ENCODE measurements around the gene SCNN1A.

Gene SCNN1A

GRCh38 chr12:6330999-6331714, 44.2 kb downstream of the SCNN1A start:
- no peak for DNase-seq

- no peak for DNase-seq
Observed at GRCh38 chr12:6330192-6330591, 45.2 kb downstream of the SCNN1A start.

GRCh38 chr12:6329703-6330064, 45.7 kb downstream of the SCNN1A start:
- no peak for DNase-seq

DNA sequence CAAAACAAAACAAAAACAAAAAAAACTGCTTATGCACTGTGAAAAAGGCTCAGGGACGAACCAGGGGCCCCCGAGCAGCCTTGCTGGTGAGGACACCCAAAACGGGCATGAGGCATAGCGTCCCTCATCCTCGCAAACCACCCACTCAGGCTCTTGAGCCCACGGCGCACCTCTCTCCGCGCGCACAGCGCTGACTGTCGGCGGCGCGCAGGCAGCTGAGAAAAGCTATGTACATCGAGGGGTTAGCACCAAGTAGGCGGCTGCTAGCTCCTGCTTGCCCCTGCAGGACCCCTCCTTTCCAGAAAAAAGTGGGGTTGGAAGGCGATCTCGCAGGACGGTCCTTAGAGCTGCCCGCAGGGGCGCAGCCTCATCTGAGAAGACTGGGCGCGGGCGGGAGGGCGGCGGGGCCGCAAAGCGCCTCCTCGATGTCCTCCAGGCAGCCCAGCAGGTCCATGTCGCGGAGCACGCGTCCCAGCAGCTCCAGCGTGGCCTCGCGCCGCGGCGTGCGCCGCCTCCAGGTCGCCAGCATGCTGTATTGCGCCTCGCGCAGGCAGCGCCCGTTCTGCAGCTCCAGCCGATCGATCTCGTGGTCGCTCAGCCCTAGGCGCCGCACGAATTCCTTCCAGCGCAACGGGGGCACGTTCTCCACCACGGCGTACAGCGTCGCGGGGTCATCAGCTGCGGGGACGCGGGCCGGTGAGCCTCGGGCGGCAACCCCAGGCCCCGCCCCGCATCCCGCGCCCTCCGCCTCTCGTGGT, 46.2 kb downstream of the SCNN1A start:
- no peak for DNase-seq

DNA sequence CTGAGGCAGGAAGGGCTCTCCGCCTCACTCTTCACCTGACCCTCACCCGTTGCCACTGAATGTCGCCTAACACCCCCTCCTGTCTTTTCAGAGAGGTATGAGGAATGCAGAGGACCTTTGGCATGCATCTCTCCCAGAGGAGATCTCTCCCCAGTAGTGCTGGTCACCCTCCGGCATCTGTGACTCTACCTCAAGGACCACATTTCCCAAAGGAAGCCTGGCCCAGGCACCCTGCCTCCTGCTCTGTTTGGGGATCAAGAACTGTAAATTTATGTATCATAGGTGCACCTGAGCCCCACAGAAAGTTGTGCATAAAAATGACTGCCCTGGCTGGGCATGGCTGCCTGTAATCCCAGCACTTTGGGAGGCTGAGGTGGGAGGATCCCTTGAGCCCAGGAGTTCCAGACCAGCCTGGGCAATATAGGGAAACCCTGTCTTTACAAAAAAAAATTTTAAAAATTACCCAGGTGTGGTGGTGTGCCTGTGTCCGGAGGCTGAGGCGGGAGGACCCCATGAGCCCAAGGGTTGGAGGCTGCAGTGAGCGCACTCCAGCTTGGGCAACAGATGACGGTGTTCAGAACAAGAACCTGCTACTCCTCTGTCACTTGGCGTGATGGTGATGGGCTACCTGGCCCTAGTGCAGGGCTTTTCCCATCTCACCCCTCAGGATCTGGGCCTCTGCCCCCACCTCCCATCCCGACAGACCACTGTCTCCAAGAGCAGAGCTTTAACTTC, 47.2 kb downstream of the SCNN1A start:
- no peak for DNase-seq

DNA sequence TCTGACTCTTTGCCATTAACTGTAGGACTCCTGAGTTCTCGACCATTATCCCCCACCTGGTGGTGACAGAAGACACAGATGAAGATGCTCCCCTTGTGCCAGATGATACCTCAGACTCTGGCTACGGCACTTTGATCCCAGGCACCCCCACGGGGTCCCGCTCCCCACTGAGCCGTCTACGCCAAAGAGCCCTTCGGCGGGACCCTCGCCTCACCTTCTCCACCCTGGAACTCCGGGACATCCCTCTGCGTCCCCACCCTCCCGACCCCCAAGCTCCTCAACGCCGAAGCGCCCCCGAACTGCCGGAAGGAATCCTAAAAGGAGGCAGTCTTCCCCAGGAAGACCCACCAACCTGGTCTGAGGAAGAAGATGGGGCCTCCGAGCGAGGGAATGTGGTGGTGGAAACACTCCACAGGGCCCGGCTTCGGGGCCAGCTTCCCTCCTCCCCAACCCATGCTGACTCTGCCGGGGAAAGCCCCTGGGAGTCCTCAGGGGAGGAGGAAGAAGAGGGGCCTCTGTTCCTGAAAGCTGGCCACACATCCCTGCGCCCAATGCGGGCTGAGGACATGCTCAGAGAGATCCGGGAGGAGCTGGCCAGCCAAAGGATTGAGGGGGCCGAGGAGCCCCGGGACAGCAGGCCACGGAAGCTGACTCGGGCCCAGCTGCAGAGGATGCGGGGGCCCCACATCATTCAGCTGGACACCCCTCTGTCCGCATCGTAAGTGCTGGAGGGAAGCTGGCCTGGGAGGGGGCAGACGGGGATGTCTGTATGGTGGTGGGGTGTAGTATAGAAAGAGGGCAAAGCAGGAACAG, 47.9 kb downstream of the SCNN1A start:
- DNase-seq = no peak

DNA sequence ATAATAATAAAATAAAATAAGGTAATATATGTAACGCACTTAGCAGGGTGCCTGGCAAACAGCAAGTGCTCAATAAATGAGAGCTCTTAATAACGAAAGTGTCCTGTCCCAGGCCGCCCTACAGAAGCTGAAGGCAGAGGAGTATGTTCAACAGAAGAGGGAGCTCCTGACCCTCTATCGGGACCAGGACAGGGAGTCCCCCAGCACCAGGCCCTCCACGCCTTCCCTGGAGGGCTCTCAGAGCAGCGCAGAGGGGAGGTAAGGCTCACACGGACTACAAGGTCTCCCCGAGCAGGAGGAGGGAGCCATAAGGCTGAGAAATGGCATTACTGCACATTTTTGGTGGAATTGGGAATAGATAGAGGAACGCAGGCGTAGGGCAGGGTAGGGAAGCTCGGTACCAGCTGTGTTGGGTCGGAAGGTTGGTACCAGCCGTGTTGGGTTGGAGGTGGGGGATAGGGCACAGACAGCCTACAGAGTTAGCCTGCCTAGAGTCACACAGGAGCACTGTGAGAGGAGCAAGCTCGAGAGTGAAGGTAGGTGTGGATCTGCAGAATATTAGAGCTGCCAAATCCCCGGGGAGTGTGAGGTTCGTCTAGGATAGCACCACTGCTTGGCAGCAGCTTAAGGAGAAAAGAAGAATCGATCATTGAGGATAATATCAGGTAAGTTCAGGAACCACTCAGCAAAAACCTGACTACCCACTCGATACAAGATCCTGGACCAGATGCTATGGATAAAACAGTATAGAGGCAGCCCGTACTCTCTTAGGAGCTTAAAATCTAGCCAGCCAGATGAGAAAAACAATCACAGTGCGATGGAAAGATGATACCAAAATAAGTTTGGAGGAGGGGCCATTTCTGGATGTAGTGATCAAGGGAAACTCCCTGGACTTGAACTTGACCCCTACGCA, 48.8 kb downstream of the SCNN1A start:
- peak in 1 of 2 experiments; percentile 54 for DNase-seq

- DNase-seq = no peak
Observed at GRCh38 chr12:6324936-6325750, 50.2 kb downstream of the SCNN1A start.

DNA sequence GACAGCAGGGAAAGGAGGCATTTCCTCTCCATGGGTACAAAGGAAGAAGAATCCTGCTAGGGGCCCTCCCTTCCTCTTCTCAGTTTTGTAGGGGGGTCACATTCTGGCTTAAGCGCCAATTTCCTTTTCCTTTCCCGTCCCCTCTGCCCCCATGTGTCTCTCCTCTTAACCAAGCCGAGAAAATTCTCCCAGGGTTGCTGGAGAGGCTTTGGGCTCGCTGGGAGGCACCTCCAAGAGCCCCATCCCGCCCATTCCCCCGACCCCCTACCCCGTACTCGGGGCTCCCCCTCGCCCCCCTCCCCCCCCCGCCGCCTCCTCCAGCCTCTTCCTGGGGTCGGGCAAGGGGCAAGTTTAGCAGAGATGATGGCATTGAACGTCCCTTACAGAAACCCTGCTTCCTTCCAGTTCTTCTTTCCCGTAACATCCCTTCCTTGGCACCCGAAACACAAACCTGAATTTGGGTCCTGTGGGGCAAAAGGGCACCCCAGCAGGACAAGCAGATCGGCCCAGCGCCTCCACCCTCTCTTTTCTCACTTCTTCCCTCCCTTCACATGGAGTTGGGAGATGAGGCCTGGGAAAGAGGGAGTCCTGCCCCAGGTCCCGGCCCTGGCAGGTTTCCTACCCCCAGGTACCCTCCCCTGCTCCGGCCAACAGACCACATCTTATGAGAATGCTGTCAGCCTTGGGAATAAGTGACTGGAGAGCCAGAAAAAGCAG, 51.2 kb downstream of the SCNN1A start:
- no peak for DNase-seq

DNA sequence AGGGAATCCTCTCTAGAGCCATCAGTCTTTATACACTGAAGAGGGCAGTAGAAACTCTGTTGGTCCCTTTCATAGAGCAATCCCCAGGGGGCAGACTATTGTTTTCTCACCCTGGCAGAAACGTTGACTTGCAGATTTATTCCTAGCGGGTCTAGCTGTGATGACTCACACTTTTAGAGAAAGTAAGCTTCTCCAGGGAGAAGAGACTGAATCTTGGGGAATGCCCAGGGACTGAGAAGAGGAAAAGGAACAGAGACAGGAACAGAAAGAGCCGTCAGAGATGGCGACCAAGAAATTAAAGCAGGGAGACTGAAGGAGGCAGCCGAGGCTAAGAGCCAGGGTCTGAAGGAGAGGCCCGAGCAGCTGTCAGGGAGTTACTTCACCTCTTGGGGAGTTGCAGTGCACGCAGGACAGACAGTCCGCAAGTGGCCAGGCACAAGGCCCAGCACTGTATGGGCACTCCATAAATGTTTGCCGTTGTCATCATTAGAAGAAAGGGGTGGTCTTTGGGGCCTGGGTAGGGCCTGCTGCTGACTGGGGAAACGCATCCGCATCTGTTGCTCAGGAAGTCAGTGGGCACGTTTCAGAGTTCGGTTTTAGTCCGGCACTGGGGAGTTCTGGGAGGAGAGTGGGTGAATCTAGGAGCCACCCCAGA, 51.9 kb downstream of the SCNN1A start:
- peak; percentile 70 to 77 for DNase-seq

GRCh38 chr12:6322969-6323339, 52.4 kb downstream of the SCNN1A start:
- DNase-seq = peak; percentile 70 to 74

DNA sequence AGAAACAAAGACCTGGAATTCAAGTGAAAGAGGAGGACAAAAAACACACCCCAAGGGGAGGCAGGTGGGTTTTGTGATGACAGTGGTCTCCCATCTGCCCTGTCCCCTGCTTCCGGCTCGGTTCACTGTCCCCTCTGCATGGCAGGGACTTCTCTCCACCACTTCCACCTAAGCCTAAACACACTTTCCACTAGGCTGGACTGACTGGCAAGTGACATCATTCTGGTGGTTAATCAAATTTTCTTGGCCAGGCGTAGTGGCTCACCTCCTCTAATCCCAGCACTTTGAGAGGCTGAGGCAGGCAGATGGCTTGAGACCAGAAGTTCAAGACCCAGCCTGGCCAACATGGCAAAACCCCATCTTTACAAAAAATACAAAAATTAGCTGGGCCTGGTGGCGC, 53.0 kb downstream of the SCNN1A start:
- DNase-seq = no peak

DNA sequence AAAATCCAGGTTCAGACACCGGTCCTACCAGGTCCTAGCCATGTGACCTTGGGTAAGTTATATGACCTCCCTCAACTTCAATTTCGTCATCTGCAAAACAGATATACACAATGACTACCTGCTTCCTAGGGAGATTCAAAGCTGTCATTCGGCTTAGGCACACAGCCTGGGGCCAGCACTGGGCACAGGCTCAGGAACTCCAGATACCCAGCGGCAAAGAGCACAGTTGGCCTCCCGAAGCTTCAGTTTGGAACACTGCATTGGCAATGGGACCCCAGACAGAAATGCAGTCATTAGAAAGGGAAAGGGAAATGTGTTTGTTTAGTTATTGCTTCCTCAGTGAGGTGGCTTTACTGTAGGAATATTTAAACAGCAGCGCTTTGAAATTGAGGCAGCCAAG, 53.5 kb downstream of the SCNN1A start:
- DNase-seq = no peak

DNA sequence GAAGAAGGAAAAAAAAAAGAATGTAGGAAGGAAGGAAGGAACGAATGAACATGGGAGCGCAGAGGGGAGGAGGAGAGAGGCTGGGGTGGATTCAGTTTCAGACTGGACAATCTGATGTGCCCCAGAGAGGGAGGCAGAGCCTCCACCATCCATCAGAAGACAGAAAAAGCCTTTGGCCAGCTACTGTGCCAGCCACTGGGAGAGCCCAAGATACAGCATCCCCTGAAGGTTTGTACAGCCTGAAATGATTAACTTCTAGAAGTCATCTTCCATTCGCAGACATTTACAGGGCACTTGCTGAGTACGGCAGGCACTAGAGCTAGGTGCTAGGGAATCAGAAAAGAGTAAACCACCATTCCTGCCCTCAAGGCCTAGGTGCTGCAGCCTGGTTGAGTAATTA, 55.9 kb downstream of the SCNN1A start:
- DNase-seq = no peak

DNA sequence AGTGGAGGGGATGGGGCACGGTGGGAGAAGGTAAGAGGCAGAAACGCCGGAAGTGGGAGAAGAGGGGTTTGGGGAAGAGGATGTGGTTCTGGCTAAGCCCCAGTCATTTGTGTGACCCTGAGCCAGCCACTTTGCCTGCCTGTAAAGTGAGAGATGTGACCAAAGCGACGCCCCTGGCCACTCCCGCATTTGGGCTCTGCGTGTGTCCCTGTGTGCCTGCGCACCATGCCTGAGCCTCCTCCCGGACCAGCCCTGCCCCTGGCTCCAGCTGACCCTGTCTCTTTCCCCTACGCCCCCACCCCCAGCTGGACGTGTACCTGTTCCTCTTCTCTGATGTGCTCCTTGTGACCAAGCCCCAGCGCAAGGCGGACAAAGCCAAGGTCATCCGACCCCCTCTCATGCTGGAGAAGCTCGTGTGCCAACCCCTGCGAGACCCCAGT, 56.9 kb downstream of the SCNN1A start:
- DNase-seq = no peak

- no peak for DNase-seq
Observed at GRCh38 chr12:6317693-6318439, 57.5 kb downstream of the SCNN1A start.

GRCh38 chr12:6316921-6317692, 58.3 kb downstream of the SCNN1A start:
- DNase-seq = no peak
